ENCODE data around the gene KRTAP2-2. TPM values are rescaled to one million over a fixed set of nuclear protein-coding genes. Genes with fewer than 3 reads are reported as not detected.

Gene KRTAP2-2
- total and polyA plus RNA-seq, 2 experiments from 2014 or later = not detected

DNA sequence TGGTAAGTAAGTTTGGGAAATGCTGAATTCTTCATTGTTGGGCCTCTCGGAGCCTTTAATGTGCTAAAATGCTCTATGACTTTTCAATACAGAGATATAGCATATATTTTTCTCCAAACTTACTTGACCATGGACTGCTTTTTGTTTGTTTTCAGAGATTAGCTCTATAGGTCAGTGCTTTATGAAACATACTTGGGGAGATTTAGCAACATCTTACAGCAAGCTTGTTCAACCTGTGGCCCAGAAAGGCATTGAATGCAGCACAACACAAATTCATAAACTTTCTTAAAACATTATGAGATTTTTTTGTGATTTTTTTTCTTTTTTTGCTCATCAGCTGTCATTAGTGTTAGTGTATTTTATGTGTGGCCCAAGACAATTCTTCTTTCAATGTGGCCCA, 45.1 kb downstream of the KRTAP2-2 start:
- Histone ChIP-seq H3K27ac (no peak overlapping the region), H3K4me3 (no peak overlapping the region), H3K9me3 (ENCODE audit: low read depth) (no peaks in the 10 kb centered on the region), H3K27me3 (no peaks in the 10 kb centered on the region), H3K36me3 (no peaks in the 10 kb centered on the region), H3K4me1 (ENCODE audit: low read depth) (no peaks in the 10 kb centered on the region)
- no peak for DNase-seq (ENCODE audit: low read depth in 1 of 2, low spot score in 1 of 2)
- TF ChIP-seq, protein P1, sequence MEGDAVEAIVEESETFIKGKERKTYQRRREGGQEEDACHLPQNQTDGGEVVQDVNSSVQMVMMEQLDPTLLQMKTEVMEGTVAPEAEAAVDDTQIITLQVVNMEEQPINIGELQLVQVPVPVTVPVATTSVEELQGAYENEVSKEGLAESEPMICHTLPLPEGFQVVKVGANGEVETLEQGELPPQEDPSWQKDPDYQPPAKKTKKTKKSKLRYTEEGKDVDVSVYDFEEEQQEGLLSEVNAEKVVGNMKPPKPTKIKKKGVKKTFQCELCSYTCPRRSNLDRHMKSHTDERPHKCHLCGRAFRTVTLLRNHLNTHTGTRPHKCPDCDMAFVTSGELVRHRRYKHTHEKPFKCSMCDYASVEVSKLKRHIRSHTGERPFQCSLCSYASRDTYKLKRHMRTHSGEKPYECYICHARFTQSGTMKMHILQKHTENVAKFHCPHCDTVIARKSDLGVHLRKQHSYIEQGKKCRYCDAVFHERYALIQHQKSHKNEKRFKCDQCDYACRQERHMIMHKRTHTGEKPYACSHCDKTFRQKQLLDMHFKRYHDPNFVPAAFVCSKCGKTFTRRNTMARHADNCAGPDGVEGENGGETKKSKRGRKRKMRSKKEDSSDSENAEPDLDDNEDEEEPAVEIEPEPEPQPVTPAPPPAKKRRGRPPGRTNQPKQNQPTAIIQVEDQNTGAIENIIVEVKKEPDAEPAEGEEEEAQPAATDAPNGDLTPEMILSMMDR (IDR thresholded peaks at IDR 0.05; ENCODE audit: low read depth, low read length) = no peak

DNA sequence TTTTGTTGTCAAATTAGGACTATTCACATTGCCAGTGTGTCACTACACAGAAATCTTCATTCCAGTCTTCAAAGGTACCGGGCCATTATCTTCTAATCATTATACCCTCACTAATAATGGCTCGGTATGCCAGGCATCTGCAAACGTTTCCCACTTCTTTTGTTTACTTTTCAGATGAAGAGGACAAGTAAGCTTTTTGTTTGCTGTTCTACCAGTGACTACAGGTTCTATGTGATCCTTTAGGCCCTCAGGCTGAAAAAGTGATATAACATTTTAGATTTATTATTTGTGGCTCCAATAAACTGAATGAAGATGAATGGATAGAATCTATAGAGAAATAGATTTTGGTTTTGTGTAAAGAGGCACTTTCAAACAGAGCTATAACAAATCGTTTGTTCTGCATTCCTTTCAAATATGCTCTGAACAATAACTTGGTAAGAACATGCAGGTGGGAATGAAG, 45.7 kb downstream of the KRTAP2-2 start:
- Histone ChIP-seq H3K4me1 (ENCODE audit: low read depth) (no peaks in the 10 kb centered on the region), H3K4me3 (no peak overlapping the region), H3K27ac (no peak overlapping the region), H3K36me3 (no peaks in the 10 kb centered on the region), H3K27me3 (no peaks in the 10 kb centered on the region), H3K9me3 (ENCODE audit: low read depth) (no peaks in the 10 kb centered on the region)
- TF ChIP-seq, protein P1 (IDR thresholded peaks at IDR 0.05; ENCODE audit: low read depth, low read length) = no peak
- DNase-seq (ENCODE audit: low read depth in 1 of 2, low spot score in 1 of 2) = no peak

DNA sequence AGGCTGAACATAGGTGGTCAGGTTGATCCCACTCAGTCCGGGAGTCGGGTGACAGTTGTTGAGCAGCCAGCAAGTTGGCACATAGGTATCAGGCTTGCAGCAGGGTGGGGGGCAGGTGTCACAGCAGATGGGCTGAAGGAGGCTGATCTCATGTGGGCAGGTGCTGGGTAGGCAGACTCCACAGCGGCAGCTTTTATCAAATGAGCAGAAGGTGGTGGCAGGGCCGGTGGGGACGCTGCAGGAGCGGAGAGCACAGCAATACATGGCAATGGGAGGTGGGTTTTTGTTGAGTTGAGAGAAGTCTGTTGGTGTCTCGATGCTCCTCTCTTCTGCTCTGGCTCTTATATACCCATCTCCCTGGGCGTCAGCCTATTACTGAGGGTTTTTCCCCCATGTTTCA, 46.2 kb downstream of the KRTAP2-2 start, which contains the start of gene KRTAP3-1:
KRTAP3-1 (minus strand) TSS at position 318 of the 400 bp plus-strand sequence; CDS start at position 264, 54 bp downstream.
- no peak for DNase-seq (ENCODE audit: low read depth in 1 of 2, low spot score in 1 of 2)
- H3K27ac ChIP-seq = no peak within 1 kb of the TSS
- H3K4me3 ChIP-seq = no peak within 1 kb of the TSS
- H3K36me3 ChIP-seq = no peaks in the 10 kb centered on the region
- H3K27me3 ChIP-seq = no peaks in the 10 kb centered on the region
- no peaks in the 10 kb centered on the region for H3K9me3 ChIP-seq (ENCODE audit: low read depth)
- H3K4me1 ChIP-seq (ENCODE audit: low read depth) = no peaks in the 10 kb centered on the region
- TF ChIP-seq, protein P1 (IDR thresholded peaks at IDR 0.05; ENCODE audit: low read depth, low read length) = no peak

Other genes starting within 250 kb of the KRTAP2-2 start
Only the 30 nearest of the 37 such genes appear.
- not detected in 2 replicates for gene KRT20, start 170.0 kb downstream of the KRTAP2-2 start, total RNA-seq
- not detected in 2 replicates for gene KRT20, start 170.0 kb downstream of the KRTAP2-2 start, polyA plus RNA-seq
- not detected in 2 replicates for gene KRT23, start 117.6 kb downstream of the KRTAP2-2 start, total RNA-seq
- not detected in 2 replicates for gene KRT23, start 117.6 kb downstream of the KRTAP2-2 start, polyA plus RNA-seq
- not detected in 2 replicates for gene KRT39, start 88.3 kb downstream of the KRTAP2-2 start, total RNA-seq
- gene KRT39, start 88.3 kb downstream of the KRTAP2-2 start, polyA plus RNA-seq = not detected in 2 replicates
- not detected in 2 replicates for gene KRT40, start 70.9 kb downstream of the KRTAP2-2 start, total RNA-seq
- not detected in 2 replicates for gene KRT40, start 70.9 kb downstream of the KRTAP2-2 start, polyA plus RNA-seq
- not detected in 2 replicates for gene KRTAP3-3, start 61.1 kb downstream of the KRTAP2-2 start, total RNA-seq
- gene KRTAP3-3, start 61.1 kb downstream of the KRTAP2-2 start, polyA plus RNA-seq = not detected in 2 replicates
- not detected in 2 replicates for gene KRTAP3-2, start 55.3 kb downstream of the KRTAP2-2 start, total RNA-seq
- not detected in 2 replicates for gene KRTAP3-2, start 55.3 kb downstream of the KRTAP2-2 start, polyA plus RNA-seq
- not detected in 2 replicates for gene KRTAP3-1, start 46.1 kb downstream of the KRTAP2-2 start, total RNA-seq
- gene KRTAP3-1, start 46.1 kb downstream of the KRTAP2-2 start, polyA plus RNA-seq = not detected in 2 replicates
- gene KRTAP1-5, start 28.0 kb downstream of the KRTAP2-2 start, total RNA-seq = not detected in 2 replicates
- not detected in 2 replicates for gene KRTAP1-5, start 28.0 kb downstream of the KRTAP2-2 start, polyA plus RNA-seq
- gene KRTAP1-4, start 25.0 kb downstream of the KRTAP2-2 start, total RNA-seq = not detected in 2 replicates
- not detected in 2 replicates for gene KRTAP1-4, start 25.0 kb downstream of the KRTAP2-2 start, polyA plus RNA-seq
- not detected in 2 replicates for gene KRTAP1-3, start 20.4 kb downstream of the KRTAP2-2 start, total RNA-seq
- not detected in 2 replicates for gene KRTAP1-3, start 20.4 kb downstream of the KRTAP2-2 start, polyA plus RNA-seq
- not detected in 2 replicates for gene KRTAP1-1, start 13.8 kb downstream of the KRTAP2-2 start, total RNA-seq
- not detected in 2 replicates for gene KRTAP1-1, start 13.8 kb downstream of the KRTAP2-2 start, polyA plus RNA-seq
- gene KRTAP2-1, start 7.9 kb downstream of the KRTAP2-2 start, total RNA-seq = not detected in 2 replicates
- not detected in 2 replicates for gene KRTAP2-1, start 7.9 kb downstream of the KRTAP2-2 start, polyA plus RNA-seq
- gene KRTAP2-3, start 4.9 kb upstream of the KRTAP2-2 start, total RNA-seq = not detected in 2 replicates
- gene KRTAP2-3, start 4.9 kb upstream of the KRTAP2-2 start, polyA plus RNA-seq = not detected in 2 replicates
- gene KRTAP2-4, start 10.6 kb upstream of the KRTAP2-2 start, total RNA-seq = not detected in 2 replicates
- gene KRTAP2-4, start 10.6 kb upstream of the KRTAP2-2 start, polyA plus RNA-seq = not detected in 2 replicates
- not detected in 2 replicates for gene KRTAP4-7, start 28.9 kb upstream of the KRTAP2-2 start, total RNA-seq
- gene KRTAP4-7, start 28.9 kb upstream of the KRTAP2-2 start, polyA plus RNA-seq = not detected in 2 replicates
- not detected in 2 replicates for gene KRTAP4-8, start 42.9 kb upstream of the KRTAP2-2 start, total RNA-seq
- gene KRTAP4-8, start 42.9 kb upstream of the KRTAP2-2 start, polyA plus RNA-seq = not detected in 2 replicates
- gene KRTAP4-16, start 47.0 kb upstream of the KRTAP2-2 start, total RNA-seq = not detected in 2 replicates
- gene KRTAP4-16, start 47.0 kb upstream of the KRTAP2-2 start, polyA plus RNA-seq = not detected in 2 replicates
- gene KRTAP4-9, start 50.2 kb upstream of the KRTAP2-2 start, total RNA-seq = not detected in 2 replicates
- not detected in 2 replicates for gene KRTAP4-9, start 50.2 kb upstream of the KRTAP2-2 start, polyA plus RNA-seq
- gene KRTAP4-11, start 63.1 kb upstream of the KRTAP2-2 start, total RNA-seq = not detected in 2 replicates
- not detected in 2 replicates for gene KRTAP4-11, start 63.1 kb upstream of the KRTAP2-2 start, polyA plus RNA-seq
- gene KRTAP4-12, start 69.0 kb upstream of the KRTAP2-2 start, total RNA-seq = not detected in 2 replicates
- gene KRTAP4-12, start 69.0 kb upstream of the KRTAP2-2 start, polyA plus RNA-seq = not detected in 2 replicates
- not detected in 2 replicates for gene KRTAP4-6, start 85.3 kb upstream of the KRTAP2-2 start, total RNA-seq
- gene KRTAP4-6, start 85.3 kb upstream of the KRTAP2-2 start, polyA plus RNA-seq = not detected in 2 replicates
- not detected in 2 replicates for gene KRTAP4-5, start 94.6 kb upstream of the KRTAP2-2 start, total RNA-seq
- not detected in 2 replicates for gene KRTAP4-5, start 94.6 kb upstream of the KRTAP2-2 start, polyA plus RNA-seq
- gene KRTAP4-4, start 105.5 kb upstream of the KRTAP2-2 start, total RNA-seq = not detected in 2 replicates
- not detected in 2 replicates for gene KRTAP4-4, start 105.5 kb upstream of the KRTAP2-2 start, polyA plus RNA-seq
- not detected in 2 replicates for gene KRTAP4-3, start 113.0 kb upstream of the KRTAP2-2 start, total RNA-seq
- not detected in 2 replicates for gene KRTAP4-3, start 113.0 kb upstream of the KRTAP2-2 start, polyA plus RNA-seq
- not detected in 2 replicates for gene KRTAP4-2, start 123.0 kb upstream of the KRTAP2-2 start, total RNA-seq
- not detected in 2 replicates for gene KRTAP4-2, start 123.0 kb upstream of the KRTAP2-2 start, polyA plus RNA-seq
- not detected in 2 replicates for gene KRTAP4-1, start 129.7 kb upstream of the KRTAP2-2 start, total RNA-seq
- gene KRTAP4-1, start 129.7 kb upstream of the KRTAP2-2 start, polyA plus RNA-seq = not detected in 2 replicates
- not detected in 2 replicates for gene KRTAP9-1, start 134.7 kb upstream of the KRTAP2-2 start, total RNA-seq
- gene KRTAP9-1, start 134.7 kb upstream of the KRTAP2-2 start, polyA plus RNA-seq = not detected in 2 replicates
- gene KRTAP9-2, start 171.4 kb upstream of the KRTAP2-2 start, total RNA-seq = not detected in 2 replicates
- gene KRTAP9-2, start 171.4 kb upstream of the KRTAP2-2 start, polyA plus RNA-seq = not detected in 2 replicates
- not detected in 2 replicates for gene KRTAP9-3, start 177.2 kb upstream of the KRTAP2-2 start, total RNA-seq
- not detected in 2 replicates for gene KRTAP9-3, start 177.2 kb upstream of the KRTAP2-2 start, polyA plus RNA-seq
- not detected in 2 replicates for gene KRTAP9-8, start 182.8 kb upstream of the KRTAP2-2 start, total RNA-seq
- not detected in 2 replicates for gene KRTAP9-8, start 182.8 kb upstream of the KRTAP2-2 start, polyA plus RNA-seq